NCI-H146 treated with DMSO at 0.1 percent for 48 hours (cell line): ENCODE results near the gene ZNF276.

Experiments
- DNase-seq: peaks from one replicate; lab custom pipeline; 2025; ENCODE audit not compliant: unreplicated experiment; lab: John Stamatoyannopoulos, UW

ZNF276 gene

GRCh38 chr16:89711601-89712273 is 9.6 kb upstream of the ZNF276 start:
- no peak for DNase-seq

GRCh38 chr16:89712274-89712781 is 9.0 kb upstream of the ZNF276 start:
- no peak for DNase-seq

GRCh38 chr16:89716493-89716892 is 4.8 kb upstream of the ZNF276 start:
- no peak for DNase-seq

- no peak for DNase-seq
These were observed 4.2 kb upstream of the ZNF276 start for GRCh38 chr16:89716916-89717687.

GRCh38 chr16:89717688-89718505 is 3.4 kb upstream of the ZNF276 start:
- no peak for DNase-seq

GRCh38 chr16:89720551-89720812 is 855 bp upstream of the ZNF276 start:
- no peak for DNase-seq

- no peak for DNase-seq
These were observed 432 bp downstream of the ZNF276 start for GRCh38 chr16:89721546-89722391.

GRCh38 chr16:89722392-89723278 is 1.3 kb downstream of the ZNF276 start:
- DNase-seq = no peak

- no peak for DNase-seq
These were observed 2.2 kb downstream of the ZNF276 start for GRCh38 chr16:89723279-89724250.

GRCh38 chr16:89727406-89728120 is 6.2 kb downstream of the ZNF276 start:
- no peak for DNase-seq

- DNase-seq = no peak
These were observed 8.0 kb downstream of the ZNF276 start for GRCh38 chr16:89729293-89729692.

GRCh38 chr16:89729863-89730593 is 8.7 kb downstream of the ZNF276 start:
- DNase-seq = no peak

GRCh38 chr16:89730610-89731234 is 9.4 kb downstream of the ZNF276 start:
- no peak for DNase-seq

- DNase-seq = no peak
These were observed 11.0 kb downstream of the ZNF276 start for GRCh38 chr16:89732142-89732917.

GRCh38 chr16:89732918-89733242 is 11.5 kb downstream of the ZNF276 start:
- DNase-seq = no peak

GRCh38 chr16:89733322-89733721 is 12.0 kb downstream of the ZNF276 start:
- DNase-seq = no peak
